K562 (cell line): ENCODE measurements around the gene PNKD. TPM values are rescaled to one million over a fixed set of nuclear protein-coding genes. Genes with fewer than 3 reads are reported as not detected.

ENCODE experiments used
- BHLHE40 ChIP-seq: IDR thresholded peaks from 2 replicates; pipeline ENCODE4 v1.6.1; 2011; ENCODE audit warnings: low read length, improper control_type of control experiment
- ESRRB ChIP-seq: fragments of 250-450 bp; sonication (Bioruptor Pico); IDR thresholded peaks from 2 replicates; pipeline ENCODE4 v1.5.0; 2020; ENCODE audit warnings: mild to moderate bottlenecking, moderate library complexity, borderline replicate concordance
- FIP1L1 ChIP-seq: fragments of 200-400 bp; formaldehyde crosslinking; IDR thresholded peaks from 2 replicates; pipeline ENCODE4 v1.6.1; 2018; ENCODE audit warnings: mild to moderate bottlenecking, low read depth, low read length; ENCODE audit not compliant: poor library complexity, severe bottlenecking
- HDAC2 ChIP-seq: fragments of 450-650 bp; IDR thresholded peaks from 2 replicates; pipeline ENCODE4 v1.6.1; 2016; ENCODE audit warnings: mild to moderate bottlenecking
- HEY1 ChIP-seq: fragments of 250-450 bp; sonication (Bioruptor Pico); IDR thresholded peaks from 2 replicates; pipeline ENCODE4 v1.5.0; 2020; ENCODE audit warnings: mild to moderate bottlenecking, moderate library complexity, borderline replicate concordance
- JUND ChIP-seq, 2 experiments: IDR thresholded peaks; 2 replicates in 1 of 2; 3 replicates in 1 of 2; pipeline ENCODE4 v1.6.1; 2011; ENCODE audit warnings: borderline replicate concordance in 2 of 2, low read depth in 2 of 2, low read length in 2 of 2, improper control_type of control experiment in 1 of 2, missing biosample characterization in 1 of 2, missing genetic modification characterization in 1 of 2, missing genetic modification reagents in 1 of 2
- MBD2 ChIP-seq: sonication (generic); IDR thresholded peaks from 2 replicates; pipeline ENCODE4 v1.6.1; 2016; ENCODE audit warnings: low read depth, borderline replicate concordance
- NCOA6 ChIP-seq: fragments of 450-650 bp; IDR thresholded peaks from 2 replicates; pipeline ENCODE4 v1.6.1; 2017; ENCODE audit warnings: mild to moderate bottlenecking
- NFIX ChIP-seq: fragments of 250-450 bp; sonication (Bioruptor Pico); IDR thresholded peaks from 2 replicates; pipeline ENCODE4 v1.4.0; 2020; ENCODE audit warnings: low read depth, mild to moderate bottlenecking, moderate library complexity
- NFRKB ChIP-seq: fragments of 450-650 bp; IDR thresholded peaks from 2 replicates; pipeline ENCODE4 v1.6.1; 2016; ENCODE audit warnings: low read depth
- SMARCA4 ChIP-seq: fragments of 450-650 bp; IDR thresholded peaks from 2 replicates; pipeline ENCODE4 v1.6.1; 2016
- SMARCB1 ChIP-seq: IDR thresholded peaks from 2 replicates; pipeline ENCODE4 v1.6.1; 2011; ENCODE audit warnings: improper control_type of control experiment, low read depth; ENCODE audit not compliant: insufficient read length
- SOX6 ChIP-seq: fragments of 450-650 bp; IDR thresholded peaks from 2 replicates; pipeline ENCODE4 v1.6.1; 2014; ENCODE audit warnings: mild to moderate bottlenecking
- STAT5A ChIP-seq: IDR thresholded peaks from 2 replicates; pipeline ENCODE4 v1.6.1; 2012; ENCODE audit warnings: low read length, inconsistent platforms, borderline replicate concordance
- ZNF184 ChIP-seq: sonication (generic); formaldehyde crosslinking; IDR thresholded peaks from 2 replicates; pipeline ENCODE4 v1.5.0; 2020; ENCODE audit warnings: missing genetic modification reagents
- ZNF212 ChIP-seq: fragments of 450-650 bp; formaldehyde crosslinking; IDR thresholded peaks from 2 replicates; pipeline ENCODE4 v1.4.0; 2020; ENCODE audit warnings: mild to moderate bottlenecking
- ZNF316 ChIP-seq: fragments of 450-650 bp; IDR thresholded peaks from 2 replicates; pipeline ENCODE4 v1.6.1; 2016
- ZNF507 ChIP-seq: conservative IDR thresholded peaks from 2 replicates; pipeline ENCODE4 v1.6.1; 2017; ENCODE audit warnings: missing genetic modification characterization, missing compliant biosample characterization
- polyA plus RNA-seq, 8 experiments: library from polyadenylated mRNA; depleted of rRNA in 4 of 8; stranded (reverse) in 5 of 8; unstranded in 3 of 8; fragments of >200 nt; fragmentation: Nextera tagmentation in 2 of 8; fragmentation: Illumina TruSeq in 1 of 8; extraction: Ambion mirVana in 2 of 8; extraction: Trizol in 1 of 8; gene quantifications; 2 replicates each; pipeline versions ENCODE4 v1.2.1 to v1.2.3, GENCODE V29; 2011 to 2014; ENCODE audit warnings: inconsistent platforms in 1 of 8, missing spikeins in 1 of 8
- total RNA-seq, 7 experiments: library from RNA; depleted of rRNA in 6 of 7; stranded (reverse); fragments of >200 nt in 6 of 7; fragmentation: Illumina TruSeq in 2 of 7; extraction: Trizol in 2 of 7; gene quantifications; 2 replicates each; pipeline versions ENCODE4 v1.2.1 to v1.2.3, GENCODE V29; 2011 to 2021; ENCODE audit warnings: low replicate concordance in 1 of 7
- TF ChIP-seq, protein P1 (sequence below): fragments of 450-650 bp; IDR thresholded peaks from 2 replicates; pipeline ENCODE4 v1.6.1; 2017; ENCODE audit warnings: antibody characterized with exemption, mild to moderate bottlenecking
- TF ChIP-seq, protein P2 (sequence below): fragments of 250-450 bp; sonication (Bioruptor Pico); IDR thresholded peaks from 2 replicates; pipeline ENCODE4 v1.8.0; 2022; ENCODE audit warnings: moderate library complexity, mild to moderate bottlenecking, inconsistent platforms
- TF ChIP-seq, protein P3 (sequence below): fragments of 450-650 bp; IDR thresholded peaks from 2 replicates; pipeline ENCODE4 v1.6.1; 2014; ENCODE audit warnings: low read depth, mild to moderate bottlenecking, moderate library complexity, borderline replicate concordance

The PNKD gene
- total and polyA plus RNA-seq, 9 of the 15 experiments (the other 6 are each of a cell fraction or from before 2014, with no cell fraction given): 26.0 to 105 (median 60.1) TPM

DNA sequence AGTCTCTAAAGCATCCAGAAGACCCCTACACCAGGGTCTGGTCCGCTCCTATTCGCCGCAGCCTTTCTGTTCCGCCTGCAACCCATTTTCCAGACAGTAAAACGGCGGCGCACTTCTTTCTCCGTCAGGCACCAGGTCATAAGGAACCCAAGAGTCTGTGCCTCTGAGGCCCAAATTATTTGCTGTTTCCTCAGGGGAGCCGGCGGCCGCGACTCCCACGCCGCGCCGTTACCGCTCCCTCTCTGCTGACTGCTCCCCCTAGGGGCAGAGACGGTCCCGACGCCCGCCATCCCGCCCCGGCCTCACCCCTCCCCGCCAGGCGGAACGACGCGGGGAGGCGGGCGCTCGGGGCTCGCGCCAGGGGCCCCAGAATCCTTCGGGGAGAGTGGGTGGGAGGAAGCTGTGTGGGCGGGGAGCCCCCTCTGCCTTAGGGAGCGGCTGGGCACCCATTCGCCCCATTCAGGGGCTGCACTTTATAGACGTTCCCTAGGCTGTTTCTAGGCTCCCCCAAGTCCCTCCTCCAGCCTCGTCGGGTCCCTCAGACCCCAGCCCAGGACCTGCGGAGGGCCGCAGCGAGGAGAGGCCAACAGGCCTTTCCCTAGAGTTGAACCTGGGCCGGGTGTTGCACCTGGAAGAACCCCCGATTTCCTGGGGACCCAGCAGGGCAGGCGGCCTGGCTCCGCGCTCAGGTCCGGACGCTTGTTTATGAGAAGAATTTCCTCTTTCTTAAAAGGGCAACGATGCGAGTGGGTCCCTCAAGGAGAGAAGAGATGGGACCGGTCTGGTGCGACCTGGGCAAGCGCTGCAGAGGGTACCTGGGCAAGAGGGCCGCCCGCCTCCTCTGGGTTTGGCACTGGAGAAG is 125.7 kb downstream of the PNKD start (continued):
- TF ChIP-seq, protein P1, sequence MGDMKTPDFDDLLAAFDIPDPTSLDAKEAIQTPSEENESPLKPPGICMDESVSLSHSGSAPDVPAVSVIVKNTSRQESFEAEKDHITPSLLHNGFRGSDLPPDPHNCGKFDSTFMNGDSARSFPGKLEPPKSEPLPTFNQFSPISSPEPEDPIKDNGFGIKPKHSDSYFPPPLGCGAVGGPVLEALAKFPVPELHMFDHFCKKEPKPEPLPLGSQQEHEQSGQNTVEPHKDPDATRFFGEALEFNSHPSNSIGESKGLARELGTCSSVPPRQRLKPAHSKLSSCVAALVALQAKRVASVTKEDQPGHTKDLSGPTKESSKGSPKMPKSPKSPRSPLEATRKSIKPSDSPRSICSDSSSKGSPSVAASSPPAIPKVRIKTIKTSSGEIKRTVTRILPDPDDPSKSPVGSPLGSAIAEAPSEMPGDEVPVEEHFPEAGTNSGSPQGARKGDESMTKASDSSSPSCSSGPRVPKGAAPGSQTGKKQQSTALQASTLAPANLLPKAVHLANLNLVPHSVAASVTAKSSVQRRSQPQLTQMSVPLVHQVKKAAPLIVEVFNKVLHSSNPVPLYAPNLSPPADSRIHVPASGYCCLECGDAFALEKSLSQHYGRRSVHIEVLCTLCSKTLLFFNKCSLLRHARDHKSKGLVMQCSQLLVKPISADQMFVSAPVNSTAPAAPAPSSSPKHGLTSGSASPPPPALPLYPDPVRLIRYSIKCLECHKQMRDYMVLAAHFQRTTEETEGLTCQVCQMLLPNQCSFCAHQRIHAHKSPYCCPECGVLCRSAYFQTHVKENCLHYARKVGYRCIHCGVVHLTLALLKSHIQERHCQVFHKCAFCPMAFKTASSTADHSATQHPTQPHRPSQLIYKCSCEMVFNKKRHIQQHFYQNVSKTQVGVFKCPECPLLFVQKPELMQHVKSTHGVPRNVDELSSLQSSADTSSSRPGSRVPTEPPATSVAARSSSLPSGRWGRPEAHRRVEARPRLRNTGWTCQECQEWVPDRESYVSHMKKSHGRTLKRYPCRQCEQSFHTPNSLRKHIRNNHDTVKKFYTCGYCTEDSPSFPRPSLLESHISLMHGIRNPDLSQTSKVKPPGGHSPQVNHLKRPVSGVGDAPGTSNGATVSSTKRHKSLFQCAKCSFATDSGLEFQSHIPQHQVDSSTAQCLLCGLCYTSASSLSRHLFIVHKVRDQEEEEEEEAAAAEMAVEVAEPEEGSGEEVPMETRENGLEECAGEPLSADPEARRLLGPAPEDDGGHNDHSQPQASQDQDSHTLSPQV: peak; percentile 69
- TF ChIP-seq ZNF507 (tag): no peak
- no peak for TF ChIP-seq HDAC2
- TF ChIP-seq ZNF316: no peak
- peak; percentile 32; the same call in 1 of the 2 replicates for TF ChIP-seq NFRKB
- no peak for TF ChIP-seq ESRRB (CRISPR knock-in tag)
- TF ChIP-seq BHLHE40: peak; percentile 40; the same call in 1 of the 2 replicates
- peak; percentile 76 for TF ChIP-seq FIP1L1
- TF ChIP-seq, protein P2, sequence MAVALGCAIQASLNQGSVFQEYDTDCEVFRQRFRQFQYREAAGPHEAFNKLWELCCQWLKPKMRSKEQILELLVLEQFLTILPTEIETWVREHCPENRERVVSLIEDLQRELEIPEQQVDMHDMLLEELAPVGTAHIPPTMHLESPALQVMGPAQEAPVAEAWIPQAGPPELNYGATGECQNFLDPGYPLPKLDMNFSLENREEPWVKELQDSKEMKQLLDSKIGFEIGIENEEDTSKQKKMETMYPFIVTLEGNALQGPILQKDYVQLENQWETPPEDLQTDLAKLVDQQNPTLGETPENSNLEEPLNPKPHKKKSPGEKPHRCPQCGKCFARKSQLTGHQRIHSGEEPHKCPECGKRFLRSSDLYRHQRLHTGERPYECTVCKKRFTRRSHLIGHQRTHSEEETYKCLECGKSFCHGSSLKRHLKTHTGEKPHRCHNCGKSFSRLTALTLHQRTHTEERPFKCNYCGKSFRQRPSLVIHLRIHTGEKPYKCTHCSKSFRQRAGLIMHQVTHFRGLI: no peak
- TF ChIP-seq ZNF212 (CRISPR knock-in tag): no peak
- no peak for TF ChIP-seq SMARCA4
- no peak for TF ChIP-seq NCOA6
- TF ChIP-seq JUND (IDR thresholded peaks at IDR 0.05; ENCODE audit: borderline replicate concordance, low read depth, low read length): 0 out of 2 replicates have a peak, but pooled peaks have one; percentile 29
- no peak; the same call in 2 of the 3 replicates for TF ChIP-seq JUND (tag; IDR thresholded peaks at IDR 0.05; ENCODE audit: borderline replicate concordance, low read depth, low read length)
- no peak for TF ChIP-seq HEY1 (CRISPR knock-in tag)
- peak; percentile 55; the same call in 1 of the 2 replicates for TF ChIP-seq SOX6
- TF ChIP-seq SMARCB1: no peak
- no peak for TF ChIP-seq NFIX (CRISPR knock-in tag)
- TF ChIP-seq STAT5A: no peak
- peak; percentile 41; the same call in 1 of the 2 replicates for TF ChIP-seq MBD2
- TF ChIP-seq, protein P3, sequence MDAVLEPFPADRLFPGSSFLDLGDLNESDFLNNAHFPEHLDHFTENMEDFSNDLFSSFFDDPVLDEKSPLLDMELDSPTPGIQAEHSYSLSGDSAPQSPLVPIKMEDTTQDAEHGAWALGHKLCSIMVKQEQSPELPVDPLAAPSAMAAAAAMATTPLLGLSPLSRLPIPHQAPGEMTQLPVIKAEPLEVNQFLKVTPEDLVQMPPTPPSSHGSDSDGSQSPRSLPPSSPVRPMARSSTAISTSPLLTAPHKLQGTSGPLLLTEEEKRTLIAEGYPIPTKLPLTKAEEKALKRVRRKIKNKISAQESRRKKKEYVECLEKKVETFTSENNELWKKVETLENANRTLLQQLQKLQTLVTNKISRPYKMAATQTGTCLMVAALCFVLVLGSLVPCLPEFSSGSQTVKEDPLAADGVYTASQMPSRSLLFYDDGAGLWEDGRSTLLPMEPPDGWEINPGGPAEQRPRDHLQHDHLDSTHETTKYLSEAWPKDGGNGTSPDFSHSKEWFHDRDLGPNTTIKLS: no peak
- no peak for TF ChIP-seq ZNF184 (CRISPR knock-in tag)
